ENCODE results near the gene MRTFA. TPM values are rescaled to one million over a fixed set of nuclear protein-coding genes. Genes with fewer than 3 reads are reported as not detected.

The MRTFA gene
- total RNA-seq, 4 donors from 2014 or later: 32.6 to 173 (median 76.1) TPM

- intact Hi-C loops (cut with DNase I; ENCODE audit: low total_unique reads): no loop called here
- H3K36me3 ChIP-seq: no peaks in the 10 kb centered on the region
- H3K27ac ChIP-seq: no peak overlapping the region
- H3K4me1 ChIP-seq: no peaks in the 10 kb centered on the region
- no peak for DNase-seq
- H3K4me3 ChIP-seq: no peak overlapping the region
- no peaks in the 10 kb centered on the region for H3K9me3 ChIP-seq
- H3K27me3 ChIP-seq: no peaks in the 10 kb centered on the region
- TF ChIP-seq POLR2A (IDR thresholded peaks at IDR 0.05): no peak
- TF ChIP-seq, protein P1, sequence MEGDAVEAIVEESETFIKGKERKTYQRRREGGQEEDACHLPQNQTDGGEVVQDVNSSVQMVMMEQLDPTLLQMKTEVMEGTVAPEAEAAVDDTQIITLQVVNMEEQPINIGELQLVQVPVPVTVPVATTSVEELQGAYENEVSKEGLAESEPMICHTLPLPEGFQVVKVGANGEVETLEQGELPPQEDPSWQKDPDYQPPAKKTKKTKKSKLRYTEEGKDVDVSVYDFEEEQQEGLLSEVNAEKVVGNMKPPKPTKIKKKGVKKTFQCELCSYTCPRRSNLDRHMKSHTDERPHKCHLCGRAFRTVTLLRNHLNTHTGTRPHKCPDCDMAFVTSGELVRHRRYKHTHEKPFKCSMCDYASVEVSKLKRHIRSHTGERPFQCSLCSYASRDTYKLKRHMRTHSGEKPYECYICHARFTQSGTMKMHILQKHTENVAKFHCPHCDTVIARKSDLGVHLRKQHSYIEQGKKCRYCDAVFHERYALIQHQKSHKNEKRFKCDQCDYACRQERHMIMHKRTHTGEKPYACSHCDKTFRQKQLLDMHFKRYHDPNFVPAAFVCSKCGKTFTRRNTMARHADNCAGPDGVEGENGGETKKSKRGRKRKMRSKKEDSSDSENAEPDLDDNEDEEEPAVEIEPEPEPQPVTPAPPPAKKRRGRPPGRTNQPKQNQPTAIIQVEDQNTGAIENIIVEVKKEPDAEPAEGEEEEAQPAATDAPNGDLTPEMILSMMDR (IDR thresholded peaks at IDR 0.05): no peak
Measured at GRCh38 chr22:40423882-40424640, 212.5 kb downstream of the MRTFA start.

GRCh38 chr22:40423310-40423688, 213.2 kb downstream of the MRTFA start:
- no peak for TF ChIP-seq POLR2A (IDR thresholded peaks at IDR 0.05)
- TF ChIP-seq, protein P1 (IDR thresholded peaks at IDR 0.05): no peak
- Histone ChIP-seq H3K4me1 (no peaks in the 10 kb centered on the region), H3K27ac (no peak overlapping the region), H3K27me3 (no peaks in the 10 kb centered on the region), H3K4me3 (no peak overlapping the region), H3K9me3 (no peaks in the 10 kb centered on the region), H3K36me3 (no peaks in the 10 kb centered on the region)
- intact Hi-C loops (cut with DNase I; ENCODE audit: low total_unique reads): no loop called here
- no peak for DNase-seq

GRCh38 chr22:40422558-40423309, 213.8 kb downstream of the MRTFA start:
- no peaks in the 10 kb centered on the region for H3K9me3 ChIP-seq
- intact Hi-C loops (cut with DNase I; ENCODE audit: low total_unique reads): no loop called here
- no peak overlapping the region for H3K4me3 ChIP-seq
- DNase-seq: no peak
- H3K36me3 ChIP-seq: no peaks in the 10 kb centered on the region
- H3K27ac ChIP-seq: no peak overlapping the region
- TF ChIP-seq POLR2A (IDR thresholded peaks at IDR 0.05): no peak
- TF ChIP-seq, protein P1 (IDR thresholded peaks at IDR 0.05): no peak
- H3K4me1 ChIP-seq: no peaks in the 10 kb centered on the region
- H3K27me3 ChIP-seq: no peaks in the 10 kb centered on the region

DNA sequence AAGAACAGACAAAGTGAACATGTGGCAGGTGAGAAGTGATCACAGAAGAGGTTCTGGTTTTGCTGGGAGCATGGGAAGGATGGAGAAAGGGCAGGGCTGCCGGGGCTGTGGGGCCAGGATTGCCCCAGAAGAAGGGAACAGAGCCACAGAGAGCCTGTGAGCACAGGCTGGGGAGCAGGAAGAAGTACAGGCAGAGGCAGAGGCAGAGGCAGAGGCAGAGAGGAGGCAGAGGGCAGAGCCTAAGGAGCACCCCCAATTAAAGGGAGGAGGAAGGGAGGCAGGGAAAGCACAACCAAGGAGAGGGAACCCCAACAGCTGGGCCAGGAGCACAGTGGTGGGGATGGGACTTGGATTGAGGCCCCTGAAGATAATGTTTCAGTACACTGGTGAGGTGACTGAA, 214.6 kb downstream of the MRTFA start:
- no peak for TF ChIP-seq POLR2A (IDR thresholded peaks at IDR 0.05)
- TF ChIP-seq, protein P1 (IDR thresholded peaks at IDR 0.05): no peak
- Histone ChIP-seq H3K27me3 (no peaks in the 10 kb centered on the region), H3K36me3 (no peaks in the 10 kb centered on the region), H3K9me3 (no peaks in the 10 kb centered on the region), H3K27ac (no peak overlapping the region), H3K4me3 (no peak overlapping the region), H3K4me1 (no peaks in the 10 kb centered on the region)
- intact Hi-C loops (cut with DNase I; ENCODE audit: low total_unique reads): no loop called here
- no peak for DNase-seq

DNA sequence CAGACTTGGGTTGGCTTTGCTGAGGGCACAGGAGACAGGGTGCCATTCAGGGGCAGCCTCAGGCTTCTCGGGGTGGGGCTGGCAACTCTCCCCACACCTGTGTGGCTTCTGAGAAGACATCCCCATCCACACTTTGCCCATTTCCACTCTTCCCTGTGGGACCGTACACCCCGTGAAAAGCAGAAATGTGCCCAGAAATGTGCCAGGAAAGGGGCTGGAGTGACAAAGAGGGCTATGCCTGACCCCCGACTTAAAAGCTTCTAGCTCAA, 215.5 kb downstream of the MRTFA start:
- no peaks in the 10 kb centered on the region for H3K27me3 ChIP-seq
- H3K27ac ChIP-seq: no peak overlapping the region
- H3K9me3 ChIP-seq: no peaks in the 10 kb centered on the region
- no peak overlapping the region for H3K4me3 ChIP-seq
- H3K4me1 ChIP-seq: no peaks in the 10 kb centered on the region
- no peak for TF ChIP-seq POLR2A (IDR thresholded peaks at IDR 0.05)
- TF ChIP-seq, protein P1 (IDR thresholded peaks at IDR 0.05): no peak
- intact Hi-C loops (cut with DNase I; ENCODE audit: low total_unique reads): no loop called here
- H3K36me3 ChIP-seq: no peaks in the 10 kb centered on the region
- DNase-seq: no peak

Measured in uterus (tissue), 4 donors.